Fibroblast of skin of scalp (primary cell): Measurements from ENCODE around the gene NXPH1.

Experiments
- DNase-seq: peaks from one replicate; pipeline ENCODE4 v3.0.0-alpha.2; 2013

The NXPH1 gene

GRCh38 chr7:8605221-8605620 is 171.8 kb downstream of the NXPH1 start:
- DNase-seq, result no peak

GRCh38 chr7:8612584-8612983 is 179.2 kb downstream of the NXPH1 start:
- DNase-seq, result no peak

- DNase-seq, result no peak
These were observed 179.8 kb downstream of the NXPH1 start for GRCh38 chr7:8613191-8613590.

- no peak for DNase-seq
These were observed 181.6 kb downstream of the NXPH1 start for GRCh38 chr7:8615019-8615418.

- no peak for DNase-seq
These were observed 185.1 kb downstream of the NXPH1 start for GRCh38 chr7:8618441-8619070.

- no peak for DNase-seq
These were observed 186.8 kb downstream of the NXPH1 start for GRCh38 chr7:8620169-8620568.

- no peak for DNase-seq
These were observed 192.2 kb downstream of the NXPH1 start for GRCh38 chr7:8625612-8626011.

- DNase-seq, result no peak
These were observed 193.9 kb downstream of the NXPH1 start for GRCh38 chr7:8627325-8627724.

- DNase-seq, result no peak
These were observed 195.2 kb downstream of the NXPH1 start for GRCh38 chr7:8628656-8629055.

- no peak for DNase-seq
These were observed 196.1 kb downstream of the NXPH1 start for GRCh38 chr7:8629504-8629903.

GRCh38 chr7:8637322-8637721 is 203.9 kb downstream of the NXPH1 start:
- no peak for DNase-seq

- DNase-seq, result no peak
These were observed 204.7 kb downstream of the NXPH1 start for GRCh38 chr7:8638076-8638475.

GRCh38 chr7:8639668-8640067 is 206.3 kb downstream of the NXPH1 start:
- no peak for DNase-seq

GRCh38 chr7:8640671-8641070 is 207.3 kb downstream of the NXPH1 start:
- DNase-seq, result no peak

- no peak for DNase-seq
These were observed 235.5 kb downstream of the NXPH1 start for GRCh38 chr7:8668627-8669500.

GRCh38 chr7:8669501-8669851 is 236.1 kb downstream of the NXPH1 start:
- DNase-seq, result no peak

- DNase-seq, result no peak
These were observed 251.0 kb downstream of the NXPH1 start for GRCh38 chr7:8684426-8684825.

GRCh38 chr7:8699875-8700624 is 266.6 kb downstream of the NXPH1 start:
- no peak for DNase-seq

GRCh38 chr7:8702807-8703206 is 269.4 kb downstream of the NXPH1 start:
- no peak for DNase-seq

- no peak for DNase-seq
These were observed 276.7 kb downstream of the NXPH1 start for GRCh38 chr7:8710124-8710523.

- DNase-seq, result no peak
These were observed 281.4 kb downstream of the NXPH1 start for GRCh38 chr7:8714791-8715190.

- no peak for DNase-seq
These were observed 285.7 kb downstream of the NXPH1 start for GRCh38 chr7:8719102-8719501.

- DNase-seq, result no peak
These were observed 290.8 kb downstream of the NXPH1 start for GRCh38 chr7:8724080-8724718.
